Measurements from ENCODE around the gene MICAL2.
"Not testable (repeated sequence)": the region's sequence is repeated elsewhere in the genome, so short reads cannot be mapped to it uniquely, and the experiment has no call there.

Gene MICAL2

GRCh38 chr11:12137938-12138731, 27.7 kb downstream of the MICAL2 start:
- peak; percentile 90 for DNase-seq

- DNase-seq: peak; percentile 94
Observed at GRCh38 chr11:12139144-12139881, 28.9 kb downstream of the MICAL2 start.

- no peak for DNase-seq
Observed at GRCh38 chr11:12140186-12140793, 29.9 kb downstream of the MICAL2 start.

GRCh38 chr11:12141283-12141682, 30.9 kb downstream of the MICAL2 start:
- no peak for DNase-seq

GRCh38 chr11:12142176-12142575, 31.8 kb downstream of the MICAL2 start:
- no peak for DNase-seq

GRCh38 chr11:12142909-12143308, 32.5 kb downstream of the MICAL2 start:
- no peak for DNase-seq

- DNase-seq: no peak
Observed at GRCh38 chr11:12143461-12144258, 33.3 kb downstream of the MICAL2 start.

GRCh38 chr11:12144330-12145174, 34.2 kb downstream of the MICAL2 start:
- DNase-seq: no peak

- not testable (repeated sequence) for DNase-seq
Observed at GRCh38 chr11:12146678-12147077, 36.3 kb downstream of the MICAL2 start.

- no peak for DNase-seq
Observed at GRCh38 chr11:12147827-12148226, 37.4 kb downstream of the MICAL2 start.

- DNase-seq: no peak
Observed at GRCh38 chr11:12148466-12148865, 38.1 kb downstream of the MICAL2 start.

- no peak for DNase-seq
Observed at GRCh38 chr11:12148882-12149281, 38.5 kb downstream of the MICAL2 start.

- no peak for DNase-seq
Observed at GRCh38 chr11:12149672-12150225, 39.4 kb downstream of the MICAL2 start.

- no peak for DNase-seq
Observed at GRCh38 chr11:12150831-12151382, 40.5 kb downstream of the MICAL2 start.

GRCh38 chr11:12152321-12152720, 41.9 kb downstream of the MICAL2 start:
- DNase-seq: no peak

- no peak for DNase-seq
Observed at GRCh38 chr11:12154871-12155668, 44.7 kb downstream of the MICAL2 start.

GRCh38 chr11:12155696-12156095, 45.3 kb downstream of the MICAL2 start:
- DNase-seq: no peak

- no peak for DNase-seq
Observed at GRCh38 chr11:12156301-12157140, 46.1 kb downstream of the MICAL2 start.

- peak; percentile 70 for DNase-seq
Observed at GRCh38 chr11:12157241-12157661, 46.9 kb downstream of the MICAL2 start.

Measured in HCEC 1CT (cell line).